MM.1S (cell line): Measurements from ENCODE around the gene FOSL1.

ENCODE experiments used
- CTCF ChIP-seq: fragments of 300-600 bp; sonication (generic); IDR thresholded peaks from 2 replicates; pipeline ENCODE4 v1.5.1; 2016; ENCODE audit warnings: antibody characterized with exemption, low read length, mixed read lengths
- EZH2phosphoT487 ChIP-seq: fragments of 300-600 bp; sonication (generic); IDR thresholded peaks from 2 replicates; pipeline ENCODE4 v1.6.1; 2018; ENCODE audit warnings: antibody characterized with exemption, low read length

- no peak for TF ChIP-seq CTCF
- TF ChIP-seq EZH2phosphoT487 = no peak
These were observed 55.8 kb downstream of the FOSL1 start for GRCh38 chr11:65844231-65844872.
